Measurements from ENCODE around the gene AMH. TPM values are rescaled to one million over a fixed set of nuclear protein-coding genes. Genes with fewer than 3 reads are reported as not detected.

The AMH gene
- total RNA-seq, 1 donor from 2014 or later, result 5.6 TPM

GRCh38 chr19:2221918-2222317 lies 27.2 kb upstream of the AMH start:
- Mint-ChIP-seq H3K4me1 (ENCODE audit: unreplicated experiment) (peaks cover 4% of the 10 kb centered on the region), H3K27me3 (ENCODE audit: unreplicated experiment) (peaks cover 7% of the 10 kb centered on the region)

DNA sequence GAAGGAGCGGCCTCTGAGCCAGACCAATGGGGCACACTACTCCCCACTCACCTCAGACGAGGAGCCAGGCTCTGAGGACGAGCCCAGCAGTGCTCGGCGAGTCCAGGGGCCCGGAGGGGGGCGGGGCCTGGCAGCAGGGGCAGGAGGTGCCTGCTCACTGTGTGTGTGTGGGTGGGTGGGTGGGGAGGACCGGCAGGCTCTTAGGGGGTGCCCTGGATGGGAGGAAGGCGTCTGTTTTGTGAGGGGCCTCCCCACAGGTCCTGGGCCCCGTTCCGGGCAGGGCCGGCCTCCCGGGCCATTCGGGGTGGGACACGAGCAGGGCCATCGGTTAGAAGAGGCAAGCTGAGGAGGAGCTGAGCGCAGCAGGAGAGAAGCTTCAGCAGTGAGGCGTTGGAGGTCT lies 25.7 kb upstream of the AMH start:
- Mint-ChIP-seq H3K36me3 (ENCODE audit: low read depth, unreplicated experiment) (peaks cover 12% of the 10 kb centered on the region), H3K27ac (ENCODE audit: unreplicated experiment) (no peak overlapping the region), H3K4me3 (ENCODE audit: unreplicated experiment) (no peak overlapping the region), H3K9me3 (ENCODE audit: unreplicated experiment) (no peaks in the 10 kb centered on the region), H3K4me1 (ENCODE audit: unreplicated experiment) (peaks cover 4% of the 10 kb centered on the region), H3K27me3 (ENCODE audit: unreplicated experiment) (peaks cover 9% of the 10 kb centered on the region)
- no peak for TF ChIP-seq CTCF (IDR thresholded peaks at IDR 0.05; ENCODE audit: unreplicated experiment)
- DNase-seq (ENCODE audit: low spot score), result no peak

More at GRCh38 chr19:2221918-2222317, 27.2 kb upstream of the AMH start:
- H3K36me3 Mint-ChIP-seq (ENCODE audit: low read depth, unreplicated experiment), result peaks cover 16% of the 10 kb centered on the region
- H3K27ac Mint-ChIP-seq (ENCODE audit: unreplicated experiment), result no peak overlapping the region
- TF ChIP-seq CTCF (IDR thresholded peaks at IDR 0.05; ENCODE audit: unreplicated experiment), result no peak
- no peaks in the 10 kb centered on the region for H3K9me3 Mint-ChIP-seq (ENCODE audit: unreplicated experiment)
- H3K4me3 Mint-ChIP-seq (ENCODE audit: unreplicated experiment), result no peak overlapping the region
- DNase-seq (ENCODE audit: low spot score), result peak; percentile 40

- Mint-ChIP-seq H3K4me3 (ENCODE audit: unreplicated experiment) (no peak overlapping the region), H3K36me3 (ENCODE audit: low read depth, unreplicated experiment) (peaks cover 14% of the 10 kb centered on the region), H3K27ac (ENCODE audit: unreplicated experiment) (peak overlapping the region; percentile 67), H3K9me3 (ENCODE audit: unreplicated experiment) (no peaks in the 10 kb centered on the region), H3K27me3 (ENCODE audit: unreplicated experiment) (peaks cover 11% of the 10 kb centered on the region), H3K4me1 (ENCODE audit: unreplicated experiment) (peaks cover 4% of the 10 kb centered on the region)
- DNase-seq (ENCODE audit: low spot score), result no peak
- TF ChIP-seq CTCF (IDR thresholded peaks at IDR 0.05; ENCODE audit: unreplicated experiment), result no peak
These were observed 25.2 kb upstream of the AMH start for GRCh38 chr19:2223959-2224358.

DNA sequence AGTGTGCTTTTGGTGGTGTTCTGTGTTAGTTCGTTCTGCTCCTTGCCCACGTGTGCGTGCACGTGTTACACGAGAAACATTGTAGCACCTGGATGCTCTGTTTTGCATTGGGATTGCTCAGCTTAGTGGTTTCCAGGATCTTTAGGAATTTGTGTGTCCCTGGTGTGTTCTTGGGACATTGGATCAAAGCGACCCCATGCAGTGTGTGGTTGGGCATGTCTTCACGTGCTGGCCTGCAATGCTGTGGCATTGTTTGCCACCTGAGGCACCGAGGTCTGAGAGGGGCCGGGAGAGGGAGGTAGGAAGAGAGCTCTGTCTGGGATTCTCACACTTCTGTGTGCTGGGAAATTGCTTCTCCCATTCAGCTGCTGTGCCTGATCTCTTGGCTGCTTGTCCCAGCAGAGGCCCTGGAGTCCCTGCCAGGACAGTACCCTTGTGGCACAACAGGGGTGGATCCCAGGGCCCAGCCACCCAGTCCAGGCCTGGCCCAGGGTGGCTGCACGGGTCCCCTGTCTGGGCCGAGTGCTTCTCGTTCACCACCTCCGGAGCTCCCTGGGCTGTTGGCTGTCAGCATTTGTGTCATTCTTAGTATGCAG lies 24.3 kb upstream of the AMH start:
- Mint-ChIP-seq H3K4me3 (ENCODE audit: unreplicated experiment) (peak overlapping the region; percentile 76), H3K4me1 (ENCODE audit: unreplicated experiment) (peaks cover 4% of the 10 kb centered on the region), H3K9me3 (ENCODE audit: unreplicated experiment) (no peaks in the 10 kb centered on the region), H3K27me3 (ENCODE audit: unreplicated experiment) (peaks cover 11% of the 10 kb centered on the region), H3K36me3 (ENCODE audit: low read depth, unreplicated experiment) (peaks cover 15% of the 10 kb centered on the region), H3K27ac (ENCODE audit: unreplicated experiment) (peak overlapping the region; percentile 67)
- no peak for DNase-seq (ENCODE audit: low spot score)
- TF ChIP-seq CTCF (IDR thresholded peaks at IDR 0.05; ENCODE audit: unreplicated experiment), result no peak

- Mint-ChIP-seq H3K4me1 (ENCODE audit: unreplicated experiment) (peaks cover 7% of the 10 kb centered on the region), H3K36me3 (ENCODE audit: low read depth, unreplicated experiment) (peaks cover 14% of the 10 kb centered on the region), H3K9me3 (ENCODE audit: unreplicated experiment) (no peaks in the 10 kb centered on the region), H3K4me3 (ENCODE audit: unreplicated experiment) (peak overlapping the region; percentile 39), H3K27me3 (ENCODE audit: unreplicated experiment) (peaks cover 13% of the 10 kb centered on the region), H3K27ac (ENCODE audit: unreplicated experiment) (no peak overlapping the region)
- no peak for TF ChIP-seq CTCF (IDR thresholded peaks at IDR 0.05; ENCODE audit: unreplicated experiment)
- no peak for DNase-seq (ENCODE audit: low spot score)
These were observed 23.6 kb upstream of the AMH start for GRCh38 chr19:2225415-2226050.
